Neutrophil (primary cell): ENCODE data around the gene ZFAND6.
"Not testable (repeated sequence)": the region's sequence is repeated elsewhere in the genome, so short reads cannot be mapped to it uniquely, and the experiment has no call there.

Source experiments
- H3K27ac ChIP-seq: fragments of 200-600 bp; sonication (generic); 2 replicates; pipeline ENCODE4 v1.5.1; 2016; ENCODE audit warnings: mild to moderate bottlenecking, moderate library complexity
- H3K27me3 ChIP-seq: fragments of 200-600 bp; sonication (generic); 2 replicates; pipeline ENCODE4 v1.6.0; 2016; ENCODE audit warnings: mild to moderate bottlenecking
- H3K36me3 ChIP-seq: fragments of 200-600 bp; sonication (generic); 2 replicates; pipeline ENCODE4 v1.5.1; 2017
- H3K4me1 ChIP-seq, 2 experiments: fragments of 200-600 bp in 1 of 2; sonication (generic) in 1 of 2; 1 replicate in 1 of 2; 2 replicates in 1 of 2; pipeline versions ENCODE4 v1.5.1 to v1.6.1; 2013 to 2016; ENCODE audit warnings: low read depth in 1 of 2, low read length in 1 of 2, mild to moderate bottlenecking in 1 of 2, moderate library complexity in 1 of 2; ENCODE audit not compliant: control insufficient read depth in 1 of 2, insufficient read depth in 1 of 2
- H3K4me3 ChIP-seq, 2 experiments: fragments of 200-600 bp in 1 of 2; sonication (generic) in 1 of 2; 1 replicate in 1 of 2; 2 replicates in 1 of 2; pipeline ENCODE4 v1.5.1; 2013 to 2016; ENCODE audit warnings: low read depth in 1 of 2, low read length in 1 of 2, mild to moderate bottlenecking in 1 of 2, moderate library complexity in 1 of 2
- H3K9me3 ChIP-seq: fragments of 200-600 bp; sonication (generic); 2 replicates; pipeline ENCODE4 v1.5.1; 2016
- TF ChIP-seq, protein P1 (sequence below): fragments of 200-600 bp; sonication (generic); IDR thresholded peaks from 2 replicates; pipeline ENCODE4 v1.5.1; 2016; ENCODE audit warnings: antibody characterized with exemption

ZFAND6 gene

DNA sequence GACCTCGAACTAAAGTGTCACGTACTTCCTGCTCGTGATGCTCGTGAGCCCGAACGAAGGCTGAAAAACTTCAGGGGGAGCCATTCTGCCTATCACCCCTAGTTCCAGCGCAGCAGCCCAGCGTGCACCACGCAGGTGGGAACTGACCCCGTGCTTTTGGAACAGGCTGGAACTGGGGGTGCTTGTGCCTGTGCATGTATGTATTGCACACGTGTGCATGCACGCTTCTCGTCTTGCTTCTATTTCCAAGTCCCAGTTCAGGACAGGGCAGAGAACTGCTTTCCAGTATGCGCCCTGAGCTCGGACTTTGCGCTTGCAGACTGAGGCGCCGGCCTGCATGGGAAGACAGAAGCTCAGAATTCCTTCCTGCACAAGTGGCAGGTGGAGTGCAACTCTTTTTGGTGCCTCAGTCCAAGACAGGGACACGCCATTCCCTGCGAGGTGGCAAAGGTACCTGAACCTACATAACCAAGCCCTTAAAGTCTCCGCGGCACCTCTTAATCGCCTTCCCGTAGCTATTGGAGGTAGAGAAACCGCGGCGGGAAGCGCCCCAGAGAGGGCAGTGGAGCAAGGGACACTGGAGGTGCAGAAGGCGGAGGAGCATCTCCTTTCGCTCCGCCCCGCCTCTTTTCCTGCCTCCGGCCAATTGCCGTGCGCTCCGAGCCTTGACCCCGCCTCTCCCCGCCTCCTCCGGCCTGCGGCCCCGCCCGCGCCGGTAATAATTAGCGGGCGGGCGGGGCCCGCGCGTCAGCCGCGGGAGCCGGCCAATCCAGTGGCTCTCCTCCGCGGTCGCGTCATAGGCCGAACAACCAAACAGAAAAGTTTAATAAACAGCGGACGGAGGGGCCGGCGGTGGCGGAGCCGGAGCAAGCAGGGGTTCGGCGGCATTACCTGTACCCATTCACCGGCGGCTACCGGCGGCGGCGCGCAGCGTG, at the start of gene ZFAND6:
Gene ZFAND6 (plus strand): TSS at position 826 of the 935 bp plus-strand sequence. CDS start 60,669 bp downstream, outside the sequence.
- H3K36me3 ChIP-seq = no peaks in the 10 kb centered on the region
- peak within 1 kb of the TSS; percentile 80 to 89 for H3K4me3 ChIP-seq
- peaks cover 24 to 36% of the 10 kb centered on the region in 2 experiments for H3K4me1 ChIP-seq
- TF ChIP-seq, protein P1, sequence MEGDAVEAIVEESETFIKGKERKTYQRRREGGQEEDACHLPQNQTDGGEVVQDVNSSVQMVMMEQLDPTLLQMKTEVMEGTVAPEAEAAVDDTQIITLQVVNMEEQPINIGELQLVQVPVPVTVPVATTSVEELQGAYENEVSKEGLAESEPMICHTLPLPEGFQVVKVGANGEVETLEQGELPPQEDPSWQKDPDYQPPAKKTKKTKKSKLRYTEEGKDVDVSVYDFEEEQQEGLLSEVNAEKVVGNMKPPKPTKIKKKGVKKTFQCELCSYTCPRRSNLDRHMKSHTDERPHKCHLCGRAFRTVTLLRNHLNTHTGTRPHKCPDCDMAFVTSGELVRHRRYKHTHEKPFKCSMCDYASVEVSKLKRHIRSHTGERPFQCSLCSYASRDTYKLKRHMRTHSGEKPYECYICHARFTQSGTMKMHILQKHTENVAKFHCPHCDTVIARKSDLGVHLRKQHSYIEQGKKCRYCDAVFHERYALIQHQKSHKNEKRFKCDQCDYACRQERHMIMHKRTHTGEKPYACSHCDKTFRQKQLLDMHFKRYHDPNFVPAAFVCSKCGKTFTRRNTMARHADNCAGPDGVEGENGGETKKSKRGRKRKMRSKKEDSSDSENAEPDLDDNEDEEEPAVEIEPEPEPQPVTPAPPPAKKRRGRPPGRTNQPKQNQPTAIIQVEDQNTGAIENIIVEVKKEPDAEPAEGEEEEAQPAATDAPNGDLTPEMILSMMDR = peak; percentile 45
- peak within 1 kb of the TSS; percentile 98 for H3K27ac ChIP-seq
- H3K27me3 ChIP-seq = peaks cover 11% of the 10 kb centered on the region
- H3K9me3 ChIP-seq = no peaks in the 10 kb centered on the region

DNA sequence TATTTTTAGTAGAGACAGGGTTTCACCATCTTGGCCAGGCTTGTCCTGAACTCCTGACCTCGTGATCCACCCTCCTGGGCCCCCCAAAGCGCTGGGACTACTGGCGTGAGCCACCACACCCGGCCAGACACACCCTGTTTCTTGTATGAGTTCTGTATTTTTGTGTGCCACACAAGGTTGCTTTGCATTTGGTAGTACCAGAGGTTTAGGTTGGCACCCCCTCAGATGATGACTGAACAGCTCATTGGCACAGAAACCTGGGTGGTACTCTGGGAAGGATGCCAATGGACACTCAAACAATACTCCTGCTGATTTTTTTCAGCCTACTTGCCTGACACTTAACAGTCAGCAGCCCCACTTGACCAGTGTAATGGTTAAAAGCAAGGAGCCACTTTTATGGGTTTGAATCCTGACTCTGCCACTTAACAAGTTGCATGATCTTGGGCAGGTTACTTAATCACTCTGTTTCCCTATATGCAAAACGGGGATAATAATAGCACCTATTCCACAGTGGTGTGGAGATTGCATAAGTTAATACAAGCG, 49.3 kb upstream of the ZFAND6 start:
- no peaks in the 10 kb centered on the region for H3K27me3 ChIP-seq
- no peak overlapping the region for H3K27ac ChIP-seq
- H3K36me3 ChIP-seq = no peaks in the 10 kb centered on the region
- H3K9me3 ChIP-seq = no peaks in the 10 kb centered on the region
- TF ChIP-seq, protein P1 = no peak
- no peak overlapping the region for H3K4me3 ChIP-seq
- no peaks in the 10 kb centered on the region for H3K4me1 ChIP-seq

DNA sequence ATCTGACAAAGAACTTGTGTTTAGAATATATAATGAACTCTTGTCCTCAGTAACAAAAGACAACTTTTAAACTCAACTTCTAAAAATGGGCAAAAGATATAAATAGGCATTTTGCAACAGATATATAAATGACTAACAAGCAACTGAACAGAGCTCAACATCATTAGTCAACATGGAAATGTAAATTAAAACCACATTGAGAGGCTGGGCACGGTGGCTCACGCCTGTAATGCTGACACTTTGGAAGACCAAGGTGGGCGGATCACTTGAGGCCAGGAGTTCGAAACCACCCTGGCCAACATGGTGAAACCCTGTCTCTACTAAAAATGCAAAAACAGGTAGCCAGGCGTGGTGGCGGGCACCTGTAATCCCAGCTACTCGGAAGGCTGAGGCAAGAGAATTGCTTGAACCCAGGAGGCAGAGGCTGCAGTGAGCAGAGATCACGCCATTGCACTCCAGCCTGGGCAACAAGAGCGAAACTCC, 48.4 kb upstream of the ZFAND6 start:
- H3K27ac ChIP-seq = not testable (repeated sequence)

DNA sequence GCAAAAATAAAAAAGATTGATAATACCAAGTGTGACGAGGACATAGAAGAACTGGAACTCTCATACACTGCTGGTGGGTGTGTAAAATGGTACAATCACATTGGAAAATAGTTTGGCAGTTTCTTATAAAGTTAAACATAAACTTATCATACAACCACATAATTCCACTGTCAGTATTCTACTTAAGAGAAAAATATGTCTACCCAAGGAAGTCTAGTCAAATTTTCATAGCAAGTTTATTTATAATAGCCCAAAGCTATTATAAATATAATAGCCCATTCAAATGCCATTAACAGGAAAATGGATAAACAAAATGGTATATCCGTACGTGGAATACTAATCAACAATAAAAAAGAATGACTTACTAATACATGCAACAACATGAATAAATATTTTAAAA, 47.9 kb upstream of the ZFAND6 start:
- H3K27ac ChIP-seq = no peak overlapping the region
- no peaks in the 10 kb centered on the region for H3K4me1 ChIP-seq
- H3K36me3 ChIP-seq = no peaks in the 10 kb centered on the region
- H3K27me3 ChIP-seq = no peaks in the 10 kb centered on the region
- TF ChIP-seq, protein P1 = no peak
- no peaks in the 10 kb centered on the region for H3K9me3 ChIP-seq
- no peak overlapping the region for H3K4me3 ChIP-seq

More for the DNA sequence above, 48.4 kb upstream of the ZFAND6 start:
- not testable (repeated sequence) for H3K4me1 ChIP-seq, H3K36me3 ChIP-seq, H3K27me3 ChIP-seq, H3K4me3 ChIP-seq, H3K9me3 ChIP-seq

DNA sequence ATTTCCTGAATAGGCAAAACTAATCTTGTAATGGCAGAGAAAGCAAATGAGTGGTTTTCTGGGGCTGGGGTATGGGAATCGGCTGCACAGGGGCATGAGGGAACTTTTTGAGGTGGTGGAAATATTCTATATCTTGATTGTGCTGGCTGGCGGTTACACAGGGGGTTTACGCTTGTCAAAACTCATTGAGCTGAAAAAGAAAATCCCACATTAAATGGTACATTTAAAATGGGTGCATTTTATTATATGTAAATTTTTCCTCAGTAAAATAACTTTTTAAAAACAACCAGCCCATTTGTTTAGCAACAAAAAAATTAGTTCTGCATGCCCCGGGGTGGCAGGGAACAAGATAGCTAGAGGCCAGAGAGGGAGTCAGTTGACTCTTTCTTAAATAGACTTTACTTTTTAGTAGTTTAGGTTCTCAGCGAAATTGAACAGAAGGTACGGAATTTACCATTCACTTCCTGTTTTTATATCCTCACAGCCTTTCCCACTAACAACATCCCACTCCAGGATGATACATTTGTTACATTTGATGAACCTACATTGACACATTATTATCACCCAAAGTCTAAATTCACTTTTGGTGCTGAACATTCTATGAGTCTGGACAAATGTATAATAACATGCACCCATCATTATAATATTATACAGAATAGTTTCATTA, 47.3 kb upstream of the ZFAND6 start:
- H3K4me1 ChIP-seq = no peaks in the 10 kb centered on the region
- no peaks in the 10 kb centered on the region for H3K36me3 ChIP-seq
- no peaks in the 10 kb centered on the region for H3K9me3 ChIP-seq
- no peak overlapping the region for H3K27ac ChIP-seq
- no peaks in the 10 kb centered on the region for H3K27me3 ChIP-seq
- TF ChIP-seq, protein P1 = no peak
- no peak overlapping the region for H3K4me3 ChIP-seq

DNA sequence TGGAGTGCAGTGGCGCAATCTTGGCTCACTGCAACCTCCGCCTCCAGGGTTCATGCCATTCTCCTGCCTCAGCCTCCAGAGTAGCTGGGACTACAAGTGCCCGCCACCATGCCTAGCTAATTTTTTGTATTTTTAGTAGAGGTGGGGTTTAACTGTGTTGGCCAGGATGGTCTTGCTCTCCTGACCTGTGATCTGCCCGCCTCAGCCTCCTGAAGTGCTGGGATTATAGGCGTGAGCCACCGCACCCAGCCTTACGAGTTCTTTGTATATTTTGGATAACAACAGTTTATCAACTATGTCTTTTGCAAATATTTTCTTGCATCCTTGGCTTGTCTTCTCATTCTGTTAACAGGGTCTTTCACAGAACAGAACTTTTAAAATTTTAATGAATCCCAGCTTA, 45.3 kb upstream of the ZFAND6 start:
- H3K9me3 ChIP-seq, H3K4me3 ChIP-seq, H3K4me1 ChIP-seq, H3K36me3 ChIP-seq, H3K27ac ChIP-seq, H3K27me3 ChIP-seq: not testable (repeated sequence)
